Renal pelvis (tissue), 4 donors: Measurements from ENCODE around the gene FSTL1. TPM values are rescaled to one million over a fixed set of nuclear protein-coding genes. Genes with fewer than 3 reads are reported as not detected.

Source experiments
- DNase-seq: peaks from one replicate; pipeline ENCODE4 v3.0.0-alpha.2; 2013
- polyA plus RNA-seq, 3 donors: library from polyadenylated mRNA; unstranded; fragments of 120-200 nt; gene quantifications; one replicate each; pipeline ENCODE4 v1.2.1, GENCODE V29; 2013; ENCODE audit not compliant: insufficient read length in 3 of 3

Gene FSTL1
- polyA plus RNA-seq, 3 donors, result 470 to 549 (median 480) TPM

DNA sequence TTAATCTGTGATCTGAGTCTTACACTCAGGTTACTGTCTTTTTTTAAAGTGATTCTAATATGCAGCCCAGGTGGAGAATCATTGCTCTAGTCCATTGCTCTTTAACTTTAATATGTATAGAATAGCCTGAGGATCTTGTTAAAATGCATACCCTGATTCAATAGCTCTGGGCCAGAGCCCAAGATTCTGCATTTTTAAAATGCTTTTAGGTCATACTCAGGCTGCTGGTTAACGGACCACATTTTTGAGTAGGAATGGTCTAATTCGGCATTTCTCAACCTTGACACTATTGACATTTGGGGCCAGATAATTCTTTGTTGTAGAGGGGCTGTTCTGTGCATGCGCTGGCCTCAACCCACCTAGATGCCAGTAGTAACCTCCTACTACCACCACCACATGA is 20.9 kb upstream of the FSTL1 start:
- no peak for DNase-seq

DNA sequence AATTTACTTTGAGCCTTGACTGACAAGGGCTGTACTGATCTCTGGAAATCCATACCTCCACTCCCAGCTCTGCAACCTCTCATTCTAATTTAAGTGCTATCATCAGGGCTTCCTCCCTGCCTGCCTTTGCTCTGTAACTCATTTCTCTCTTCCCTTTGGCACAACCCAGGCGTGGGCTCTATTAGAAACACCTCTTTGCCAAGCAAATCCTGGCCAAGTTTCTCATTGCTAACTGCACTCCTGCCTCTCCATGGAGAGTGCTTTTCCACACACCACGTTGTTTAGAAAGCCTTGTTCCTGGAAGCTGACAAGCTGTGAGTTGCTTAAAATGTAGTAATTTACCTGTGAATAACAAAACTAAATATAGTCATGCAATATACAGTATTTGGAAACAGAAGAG is 20.1 kb upstream of the FSTL1 start:
- DNase-seq, result no peak

DNA sequence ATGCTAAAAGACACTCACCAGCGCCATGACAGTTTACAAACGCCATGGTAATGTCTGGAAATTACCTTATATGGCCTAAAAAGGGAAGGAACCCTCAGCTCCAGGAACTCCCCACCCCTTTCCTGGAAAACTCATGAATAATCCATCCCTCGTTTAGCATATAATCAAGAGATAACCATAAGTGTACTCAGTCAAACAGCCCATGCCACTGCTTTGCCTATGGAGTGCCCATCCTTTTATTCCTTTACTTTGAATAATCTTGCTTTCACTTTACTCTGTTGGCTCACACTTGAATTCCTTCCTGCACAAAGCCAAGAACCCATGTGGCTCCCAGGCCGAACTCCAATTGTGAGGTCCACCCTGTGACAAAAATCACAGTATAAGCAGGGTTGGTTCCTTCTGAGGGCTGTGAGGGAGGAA is 19.1 kb upstream of the FSTL1 start:
- no peak for DNase-seq

DNA sequence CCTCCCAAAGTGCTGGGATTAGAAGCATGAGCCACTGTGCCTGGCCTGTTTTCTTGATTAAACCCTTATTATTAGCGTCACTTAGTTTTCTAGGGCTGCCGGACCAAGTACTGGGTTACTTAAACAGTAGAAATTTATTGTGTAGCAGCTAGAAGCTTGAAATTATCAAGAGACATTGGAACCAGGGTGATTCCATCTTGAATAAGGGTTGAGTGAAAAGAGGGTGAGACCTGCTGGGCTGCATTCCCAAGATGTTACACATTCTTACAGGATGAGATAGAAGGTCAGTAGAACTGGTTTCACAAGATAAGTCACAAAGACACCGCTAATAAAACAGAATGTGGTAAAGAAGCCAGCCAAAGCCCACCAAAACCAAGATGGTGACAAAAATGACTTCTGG is 18.6 kb upstream of the FSTL1 start:
- DNase-seq, result no peak

DNA sequence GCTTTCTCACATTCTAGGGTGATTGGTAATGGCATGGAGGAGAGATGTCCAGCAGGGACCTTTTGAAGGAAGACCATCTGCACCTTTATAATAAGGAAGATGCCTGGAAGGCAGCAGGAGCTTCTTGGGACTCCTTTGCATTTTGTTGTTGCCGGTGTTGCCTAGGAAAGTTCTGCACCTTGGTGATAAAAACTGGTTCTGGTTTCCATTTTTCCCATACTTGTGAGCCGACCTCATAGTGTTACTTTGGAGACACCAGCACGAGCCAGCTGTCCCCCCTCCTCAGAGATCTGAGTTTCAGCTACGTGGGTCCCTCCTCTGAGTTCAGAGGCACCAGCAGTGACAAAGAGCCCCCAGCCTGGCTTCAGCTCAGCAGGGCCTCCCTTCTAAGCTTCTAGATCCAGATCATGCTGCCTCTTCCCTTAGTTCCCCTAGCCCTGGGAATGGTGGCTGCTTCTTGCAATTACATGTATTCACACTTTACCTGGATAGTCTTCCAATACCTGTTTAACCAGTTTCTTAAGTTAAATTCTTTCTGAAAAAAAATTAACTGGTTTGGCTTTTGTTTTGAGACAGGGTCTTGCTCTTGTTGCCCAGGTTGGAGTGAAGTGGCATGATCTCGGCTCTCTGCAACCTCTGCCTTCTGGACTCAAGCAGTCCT is 18.0 kb upstream of the FSTL1 start:
- DNase-seq, result no peak

DNA sequence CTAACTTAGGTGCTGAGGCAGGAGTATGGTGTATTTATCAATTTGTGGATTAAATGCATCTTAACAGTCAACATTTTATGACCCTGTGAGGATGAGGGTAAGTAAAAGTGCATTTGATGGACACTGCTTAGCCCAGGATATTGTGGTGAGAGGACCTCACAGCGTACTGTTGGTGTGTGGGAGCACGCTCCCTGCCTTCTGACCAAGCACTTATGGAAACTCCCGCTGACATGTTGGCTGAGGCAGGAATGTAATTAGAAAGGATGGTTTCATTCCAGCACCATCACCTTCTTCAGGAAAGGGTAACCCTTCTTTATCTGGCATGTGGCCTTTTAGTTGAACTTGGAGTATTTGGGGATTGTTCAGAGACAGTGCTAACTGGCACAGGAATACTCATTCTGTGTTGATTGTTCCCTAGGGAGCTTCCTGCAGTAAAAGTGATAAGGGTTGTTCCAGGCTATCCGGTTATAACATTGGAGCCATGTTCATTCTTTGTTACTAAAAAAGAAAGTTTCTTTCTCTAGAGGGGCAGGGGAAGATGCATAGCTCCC is 11.7 kb upstream of the FSTL1 start:
- no peak for DNase-seq

DNA sequence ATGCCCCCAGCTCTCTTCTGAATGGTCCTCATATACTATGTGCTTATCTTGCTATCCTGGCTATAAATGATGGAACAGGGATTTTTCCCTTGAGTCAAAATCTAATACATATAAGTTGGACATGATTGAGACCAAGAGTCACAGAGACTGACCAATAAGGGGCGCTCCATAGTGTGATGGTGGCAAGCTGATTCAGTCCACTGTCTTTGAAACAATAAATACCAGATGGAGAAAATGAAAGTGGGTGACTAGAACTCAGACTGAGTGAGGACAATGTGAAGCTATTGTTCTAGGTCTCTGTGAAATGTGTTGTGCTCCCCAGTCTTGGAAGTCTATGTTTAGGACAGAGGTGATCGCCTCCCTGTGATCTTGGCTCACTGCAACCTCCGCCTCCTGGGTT is 10.6 kb upstream of the FSTL1 start:
- DNase-seq, result no peak

DNA sequence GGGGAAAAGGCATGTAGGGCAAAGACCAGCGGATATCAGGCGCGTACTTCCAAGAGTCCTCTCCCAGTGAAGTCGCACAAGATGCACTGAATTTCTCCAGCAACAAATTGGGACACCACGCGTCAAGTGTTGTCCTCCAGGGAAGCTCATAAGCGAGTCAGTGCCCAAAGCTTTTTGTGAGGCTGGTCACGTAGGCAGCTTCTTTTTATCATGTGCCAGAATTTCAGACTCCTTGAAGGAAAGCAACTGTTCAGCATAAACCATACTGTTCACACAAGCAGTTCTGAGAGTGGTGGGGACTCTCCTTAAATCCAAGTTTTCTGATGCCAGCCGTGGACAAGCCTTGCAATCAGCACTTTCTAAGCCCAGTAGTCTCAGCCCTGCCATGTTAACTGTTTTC is 10.1 kb upstream of the FSTL1 start:
- no peak for DNase-seq

DNA sequence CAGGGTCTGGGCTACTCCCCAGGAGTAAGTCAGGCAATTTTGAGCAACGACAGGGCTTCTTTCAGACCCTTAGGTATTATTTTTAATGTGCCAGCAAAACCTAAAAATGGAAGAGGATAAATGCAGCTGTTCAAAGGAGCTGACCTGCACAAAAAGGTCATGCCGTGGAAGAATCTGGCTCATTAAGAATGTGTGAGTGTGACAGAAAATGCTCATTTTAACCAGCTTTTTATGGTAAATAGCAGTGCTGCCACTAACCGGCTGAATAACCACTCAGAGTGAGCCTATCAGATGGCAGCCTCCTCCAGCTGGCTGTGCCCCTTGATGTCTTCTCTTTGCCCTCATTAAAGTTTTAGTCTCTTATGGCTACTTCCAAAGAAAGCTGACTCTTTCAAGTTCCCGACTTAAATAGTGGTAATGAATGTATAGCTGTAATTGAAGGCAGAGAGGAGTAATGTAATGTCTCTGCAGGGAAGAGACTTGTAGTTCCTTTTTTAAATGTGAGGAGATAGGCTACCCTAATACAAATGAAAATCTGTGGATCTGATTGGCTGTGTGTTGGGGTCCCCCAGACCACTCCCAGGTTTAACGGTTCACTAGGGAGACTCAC is 9.5 kb upstream of the FSTL1 start:
- no peak for DNase-seq

DNA sequence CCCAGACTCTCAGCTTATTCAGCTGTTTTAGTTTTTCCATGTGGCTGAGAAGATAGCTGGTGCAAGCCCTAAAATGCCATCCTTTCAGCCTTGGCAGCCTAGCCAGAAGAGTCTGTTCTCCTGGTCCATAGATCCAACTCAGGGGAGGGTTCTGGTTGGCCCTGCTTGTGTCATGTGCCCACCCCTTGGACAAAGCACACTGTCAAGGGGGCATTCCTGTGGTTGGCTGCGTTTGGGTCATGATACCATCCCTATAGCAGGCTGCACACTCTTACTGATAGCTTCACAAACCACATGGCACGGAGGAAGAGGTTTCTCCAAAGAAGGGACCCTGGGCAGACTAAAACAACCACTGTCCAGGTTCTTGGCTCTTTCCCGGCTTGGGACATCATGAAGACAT is 8.4 kb upstream of the FSTL1 start:
- DNase-seq, result no peak

DNA sequence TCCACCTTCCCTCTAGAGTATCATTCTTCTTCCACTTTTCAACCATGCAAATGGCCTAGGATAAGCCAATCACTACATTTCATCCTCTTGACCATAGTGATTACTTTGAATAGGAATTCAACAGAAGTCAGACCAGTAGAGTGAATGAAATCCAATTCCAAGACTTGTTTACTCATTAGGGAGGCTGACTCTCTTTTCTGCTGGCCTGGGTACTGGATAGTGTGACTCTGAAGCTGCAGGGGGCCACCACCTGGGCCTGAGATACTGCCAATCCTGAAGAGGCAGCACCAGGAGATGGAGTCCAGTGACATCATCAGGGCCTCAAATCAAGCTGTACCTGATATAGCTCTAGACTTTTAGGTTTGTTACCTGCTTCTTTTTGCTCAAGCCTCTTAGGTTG is 7.0 kb upstream of the FSTL1 start:
- DNase-seq, result no peak

DNA sequence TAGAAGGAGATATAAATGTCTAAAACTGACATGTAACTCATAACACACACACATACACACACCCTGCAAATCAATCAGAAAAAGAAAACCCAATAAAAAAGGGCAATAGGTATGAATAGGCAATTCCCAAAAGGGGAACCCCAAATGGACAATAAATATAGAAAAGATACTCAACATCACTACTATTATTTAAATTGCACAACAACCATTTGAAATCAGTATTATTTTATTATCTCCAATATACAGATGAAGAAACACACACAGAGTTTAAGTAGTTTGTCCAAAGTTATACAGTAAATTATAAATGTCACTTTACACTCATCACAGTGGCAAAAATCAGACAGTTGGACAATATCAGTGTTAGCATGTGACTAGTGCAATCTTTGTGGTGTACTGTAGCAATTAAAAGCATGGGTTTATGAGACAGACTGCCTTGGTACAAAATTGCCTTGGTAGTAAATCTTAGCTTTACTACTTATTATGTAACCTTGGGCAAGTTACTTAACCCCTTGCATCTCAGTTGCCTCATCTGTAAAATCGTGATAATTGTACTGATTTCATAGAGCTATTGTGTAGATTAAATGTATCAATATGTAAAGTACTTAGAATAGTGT is 3.4 kb upstream of the FSTL1 start:
- no peak for DNase-seq

DNA sequence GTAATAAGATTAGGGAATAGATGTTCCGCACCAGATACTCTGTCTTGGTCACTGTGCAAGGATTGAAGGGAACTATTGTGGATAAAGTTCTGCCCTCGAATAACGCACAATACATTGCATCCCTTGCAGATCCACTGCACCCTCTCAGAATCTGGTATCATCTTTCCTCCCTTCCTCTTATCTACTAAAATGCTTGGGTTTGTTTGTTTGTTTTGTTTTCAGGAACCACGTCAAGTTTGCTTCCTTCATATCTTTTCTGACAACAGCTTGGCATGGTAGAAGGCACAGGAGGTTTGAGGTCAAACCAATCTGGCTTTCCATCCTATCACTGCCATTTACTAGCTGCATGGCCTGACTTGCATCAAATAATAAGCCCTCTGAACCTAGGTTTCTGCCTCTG is 2.0 kb upstream of the FSTL1 start:
- no peak for DNase-seq

DNA sequence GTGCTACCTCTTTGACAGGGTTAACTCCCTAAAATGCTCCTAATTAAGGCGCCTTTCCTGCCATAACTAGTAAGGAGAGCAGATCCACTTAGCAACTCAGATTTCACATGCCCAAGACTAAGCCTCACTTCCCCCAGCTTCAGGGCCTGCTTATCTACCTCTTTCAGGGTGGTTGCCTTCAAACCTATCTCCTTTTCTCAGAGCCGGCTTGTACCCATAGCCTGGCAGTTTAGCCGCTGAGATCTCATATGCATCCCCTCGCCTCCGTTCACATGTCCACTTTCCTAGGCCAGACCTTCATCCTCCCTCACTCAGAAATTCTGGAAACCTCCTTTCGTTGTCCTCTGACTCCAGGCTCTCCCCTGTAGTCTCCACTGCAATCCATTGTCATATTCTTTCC is 1.0 kb upstream of the FSTL1 start:
- DNase-seq, result no peak

DNA sequence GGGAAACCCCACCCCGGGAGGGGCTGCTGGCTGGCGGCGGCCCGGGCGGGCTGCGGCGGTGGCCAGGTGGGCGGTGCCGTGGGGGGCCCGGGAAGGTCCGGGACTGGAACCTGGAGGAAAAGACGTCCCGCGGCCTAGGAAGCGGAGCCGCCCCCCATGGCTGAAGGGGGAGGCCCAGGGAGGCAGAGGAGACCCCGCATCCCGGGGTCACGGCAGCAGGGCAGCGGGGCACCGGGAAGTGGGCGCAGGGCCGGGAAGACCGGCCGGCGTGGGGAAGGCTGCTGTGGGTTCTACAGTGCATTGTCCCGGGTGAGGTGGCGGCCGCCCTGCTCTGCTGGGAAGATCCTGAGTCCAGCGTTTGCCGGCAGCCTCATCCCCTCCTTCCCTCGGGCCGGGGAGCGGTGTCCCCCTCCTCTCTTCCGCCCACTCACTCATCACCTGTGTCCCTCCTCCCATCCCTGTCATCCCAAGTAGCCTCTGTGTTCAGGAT is 525 bp upstream of the FSTL1 start:
- DNase-seq, result peak; percentile 69

DNA sequence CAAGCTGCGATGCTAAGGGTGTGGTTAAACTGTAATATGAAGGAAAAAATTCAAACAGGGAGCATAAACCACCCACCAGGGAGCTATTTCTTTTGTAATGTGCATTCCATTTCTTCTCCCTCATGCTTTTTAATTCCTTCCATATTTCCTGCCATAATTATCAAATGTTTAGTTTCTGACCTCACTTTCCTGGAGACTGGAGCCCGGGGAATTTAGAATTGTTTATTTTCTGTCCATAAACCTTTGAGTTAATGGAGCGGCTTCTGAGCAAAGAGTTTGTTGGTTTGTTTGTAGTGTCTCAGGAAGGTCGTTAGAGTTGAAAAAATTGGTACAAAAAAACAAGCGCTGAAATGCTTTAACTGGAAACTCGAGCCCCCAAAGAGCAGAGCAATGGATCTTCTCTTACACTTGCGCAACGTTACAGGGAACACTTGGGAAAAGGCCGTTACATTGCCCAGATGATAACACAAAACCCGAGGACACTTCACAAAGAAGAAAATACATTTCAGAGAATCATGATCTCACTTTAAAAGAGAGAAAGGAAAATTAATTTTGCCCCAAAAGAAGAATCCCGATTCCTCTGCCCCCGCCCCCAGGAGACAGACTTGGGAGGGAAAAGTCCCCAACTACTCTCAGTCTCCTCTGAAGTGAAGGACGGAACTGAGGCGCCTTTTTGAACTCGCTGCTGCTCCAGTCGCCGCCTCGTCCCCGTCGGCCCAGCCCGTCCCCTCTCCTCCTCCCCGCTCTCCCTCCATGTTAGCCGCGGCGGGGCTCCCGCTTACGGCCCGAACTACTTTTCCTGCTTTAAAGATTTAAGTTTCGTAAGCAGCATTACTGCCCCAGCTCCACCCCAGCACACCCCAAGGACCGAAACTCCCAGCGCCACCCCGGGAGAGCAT is 842 bp downstream of the FSTL1 start:
- DNase-seq, result no peak

DNA sequence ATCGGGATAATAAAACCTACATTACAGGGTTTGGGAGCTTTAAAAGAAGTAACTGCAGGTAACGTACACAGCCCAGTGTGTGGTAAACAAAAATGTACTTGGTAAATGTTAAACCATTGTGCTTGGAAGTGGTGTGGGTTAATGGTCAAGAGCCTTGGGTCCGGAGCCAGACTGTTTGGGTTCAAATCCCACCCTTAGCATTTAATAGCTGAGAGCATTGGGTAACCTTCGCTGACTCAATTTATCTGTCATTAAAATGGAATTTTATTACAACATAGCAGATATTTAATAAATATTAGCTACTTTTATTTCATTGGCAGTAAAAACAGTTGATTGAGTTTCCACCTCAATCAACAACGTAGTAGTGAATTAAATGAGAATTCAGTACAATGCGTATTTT is 1.5 kb downstream of the FSTL1 start:
- no peak for DNase-seq

DNA sequence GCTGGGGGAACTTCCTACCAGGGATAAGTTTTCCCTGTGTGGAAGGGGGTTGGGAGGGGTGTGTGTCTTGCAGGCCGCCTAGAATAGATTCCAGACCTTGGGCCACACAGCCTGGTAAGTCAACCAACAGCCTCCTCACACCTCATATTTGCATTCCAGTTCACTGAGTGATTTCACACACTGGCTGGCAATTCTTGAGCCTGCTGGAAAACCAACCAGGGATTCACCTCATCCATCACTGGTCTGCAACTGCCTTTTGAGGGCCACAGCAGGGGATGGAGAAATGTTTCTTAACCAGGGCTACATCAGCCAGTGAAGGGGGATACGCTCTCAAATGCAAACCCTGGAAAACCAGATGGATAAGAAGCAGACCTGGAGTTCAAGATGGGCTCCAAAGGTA is 2.0 kb downstream of the FSTL1 start:
- DNase-seq, result no peak

DNA sequence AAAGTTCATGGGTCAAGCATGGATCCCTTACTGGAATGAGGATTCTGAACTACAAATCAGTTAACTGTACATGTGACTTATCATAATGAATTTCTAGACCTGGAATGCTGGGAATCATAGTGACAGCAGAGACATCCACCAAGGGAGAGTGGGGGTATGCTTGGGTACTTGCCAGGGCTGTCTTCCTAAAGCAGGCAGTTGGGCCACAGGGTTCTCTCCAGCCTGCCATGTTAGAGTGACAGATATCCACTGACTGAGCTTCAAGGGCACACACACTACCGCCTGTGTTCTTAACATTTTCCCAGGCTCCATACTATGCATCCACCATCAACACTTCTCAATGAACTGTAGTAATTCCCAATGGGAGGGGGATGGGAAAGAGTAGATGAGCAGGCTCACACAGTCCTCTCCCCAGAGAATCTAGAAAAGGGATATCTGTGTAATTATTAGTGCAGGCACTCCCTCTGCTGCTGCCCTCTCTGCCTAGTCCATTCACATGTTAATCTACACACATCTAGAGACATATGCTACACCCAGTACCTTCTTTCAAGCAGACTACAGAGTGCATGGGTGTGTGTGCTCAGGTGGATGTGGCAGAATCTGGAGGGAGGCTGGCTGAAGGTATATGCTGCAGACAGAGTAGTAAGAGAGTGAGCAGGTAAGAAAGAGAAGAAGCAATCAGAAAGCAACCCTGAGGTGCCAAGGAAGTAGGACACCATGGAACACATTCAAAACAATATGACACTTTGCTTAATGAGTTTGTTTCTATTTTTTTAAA is 3.7 kb downstream of the FSTL1 start:
- DNase-seq, result no peak

DNA sequence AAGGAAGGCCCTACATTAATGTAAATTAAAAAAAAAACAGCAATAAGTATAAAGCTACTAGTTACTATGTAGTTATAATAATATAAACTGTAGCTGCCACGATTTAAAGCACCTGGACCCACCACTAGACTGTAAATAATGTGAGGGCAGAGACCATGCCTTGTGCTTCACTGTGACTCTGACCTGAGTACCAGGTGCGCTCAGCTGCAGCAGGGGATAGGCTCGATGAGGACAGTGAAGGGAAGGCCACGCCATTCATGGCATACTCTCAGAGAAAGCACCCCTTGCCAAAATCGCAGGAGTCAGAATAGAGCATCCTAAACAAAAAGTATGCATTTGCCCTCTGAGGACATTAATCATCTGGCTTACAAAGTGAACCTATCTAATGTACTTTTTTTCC is 5.1 kb downstream of the FSTL1 start:
- no peak for DNase-seq

DNA sequence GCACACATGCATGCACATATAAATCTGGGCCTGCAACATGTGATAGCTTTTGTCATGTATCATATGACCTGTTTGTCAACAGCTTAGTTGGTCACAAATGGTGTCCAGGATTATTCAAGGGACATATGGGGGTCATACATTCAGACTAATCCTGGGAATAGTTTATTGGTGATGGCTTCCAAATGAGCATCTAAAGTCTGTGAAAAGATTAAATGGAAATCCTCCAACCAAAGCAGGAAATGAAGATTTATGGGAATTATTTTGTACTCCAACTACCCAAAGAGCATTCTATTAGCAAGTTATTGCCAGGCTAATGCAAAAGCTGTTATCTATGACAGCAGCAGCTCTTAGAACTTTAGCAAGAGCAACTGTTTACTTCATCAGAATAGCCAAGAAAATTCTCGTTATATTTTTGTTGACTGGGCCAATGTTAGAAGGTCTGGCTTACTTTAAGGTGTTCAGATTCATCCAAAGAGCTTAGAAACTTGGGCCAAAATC is 7.1 kb downstream of the FSTL1 start:
- no peak for DNase-seq
